HUDEP-2 (cell line): ENCODE results near the gene SWT1.

ENCODE experiments used
- DNase-seq, 76 experiments: peaks; one replicate each; lab custom pipeline; 2025; ENCODE audit not compliant: unreplicated experiment in 76 of 76; lab: John Stamatoyannopoulos, UW

The SWT1 gene

GRCh38 chr1:185156854-185157598 lies at the start of gene SWT1, which contains the start of gene TRMT1L:
Gene SWT1, plus strand, starts transcription at chr1:185157167. Its CDS starts 3,675 bp downstream, at chr1:185160842.
Gene TRMT1L, minus strand, starts transcription at chr1:185156953. Its CDS starts 241 bp downstream, at chr1:185156712.
- DNase-seq, result peak; percentile 48 to 99 (median 96)

GRCh38 chr1:185108321-185108720 lies 48.6 kb upstream of the SWT1 start:
- DNase-seq, result no peak

DNA sequence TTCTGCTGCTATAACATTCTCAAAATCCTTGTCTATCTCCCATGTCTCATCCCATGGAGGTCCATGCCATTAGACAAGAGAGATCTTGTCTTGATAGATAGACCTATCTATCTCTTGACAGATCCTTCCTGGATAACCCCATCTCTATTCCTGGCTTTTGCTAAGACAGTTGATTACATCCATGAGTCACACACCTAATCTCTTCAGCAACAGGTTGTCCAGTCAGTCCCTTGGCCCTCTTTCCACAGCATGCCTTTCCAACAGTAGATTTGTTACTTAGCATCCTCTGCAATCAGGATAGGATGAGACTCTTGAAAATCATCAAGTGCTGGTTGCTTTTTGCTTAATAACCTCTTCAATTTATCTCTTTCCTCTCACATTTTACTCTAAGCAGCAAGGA lies 46.8 kb upstream of the SWT1 start:
- DNase-seq, result no peak

DNA sequence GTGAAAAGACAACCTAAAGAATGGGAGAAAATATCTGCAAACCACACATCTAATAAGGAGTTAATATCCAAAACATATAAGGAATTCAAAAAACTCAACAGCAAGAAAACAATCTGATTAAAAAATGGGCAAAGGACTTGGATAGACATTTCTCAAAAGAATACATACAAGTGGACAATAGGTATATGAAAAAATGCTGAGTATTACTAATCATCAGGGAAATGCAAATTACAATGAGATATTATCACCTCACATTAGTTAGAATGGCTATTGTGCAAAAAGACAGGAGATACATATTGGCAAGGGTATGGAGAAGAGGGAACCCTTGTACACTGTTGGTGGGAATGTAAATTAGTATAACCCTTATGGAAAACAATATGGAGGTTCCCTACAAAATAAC lies 45.1 kb upstream of the SWT1 start:
- DNase-seq, result no peak

DNA sequence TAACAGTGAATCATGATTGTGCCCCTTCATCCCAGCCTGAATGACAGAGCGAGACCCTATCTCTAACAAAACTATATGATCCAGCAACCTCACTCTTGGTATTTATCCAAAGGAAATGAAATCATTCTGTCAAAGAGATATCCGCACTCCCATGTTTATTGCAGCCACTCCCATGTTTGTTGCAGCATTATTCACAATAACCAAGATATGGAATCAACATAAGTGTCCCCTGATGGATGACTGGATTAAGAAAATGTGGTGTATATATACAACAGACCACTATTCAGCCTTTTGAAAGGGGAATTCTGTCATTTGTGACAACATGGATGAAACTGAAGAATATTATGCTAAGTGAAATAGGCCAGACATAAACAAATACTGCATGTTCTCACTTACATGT lies 44.6 kb upstream of the SWT1 start:
- no peak for DNase-seq

DNA sequence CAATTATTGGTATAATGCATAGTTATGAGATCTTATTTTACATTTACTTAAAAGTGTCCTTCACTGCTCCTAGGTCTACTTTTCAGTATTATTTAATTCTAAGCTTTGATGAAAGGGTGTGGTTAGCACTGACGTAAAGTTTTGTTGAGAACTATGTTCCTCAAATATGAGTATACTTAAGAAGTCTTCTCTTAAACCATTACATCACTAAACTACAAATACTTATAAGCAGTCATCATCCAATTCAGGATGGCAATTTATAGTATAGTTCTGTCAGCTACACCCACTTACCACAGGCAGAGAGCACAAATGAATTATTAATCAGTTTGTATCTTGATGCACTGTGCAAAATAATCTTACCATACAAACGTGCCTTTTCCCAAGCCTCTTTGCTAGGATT lies 27.3 kb upstream of the SWT1 start:
- no peak for DNase-seq

DNA sequence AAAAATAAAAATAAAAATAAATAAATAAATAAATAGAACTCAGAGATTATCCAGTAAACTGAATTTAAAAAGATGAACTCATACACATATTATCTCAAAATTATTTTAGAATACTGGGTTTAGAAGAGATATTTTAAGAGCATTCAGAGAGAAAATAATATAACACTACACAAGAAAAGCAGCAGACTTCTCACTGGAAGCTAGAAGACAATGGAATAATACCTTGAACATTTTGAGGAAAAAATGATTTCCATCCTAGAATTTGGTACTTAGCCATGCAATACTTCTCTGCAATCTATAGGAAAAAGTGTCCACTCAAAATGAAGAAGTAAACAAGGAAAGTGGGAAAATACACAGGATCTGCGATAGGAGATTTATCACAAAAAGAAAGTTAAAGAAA lies 24.4 kb upstream of the SWT1 start:
- no peak for DNase-seq

DNA sequence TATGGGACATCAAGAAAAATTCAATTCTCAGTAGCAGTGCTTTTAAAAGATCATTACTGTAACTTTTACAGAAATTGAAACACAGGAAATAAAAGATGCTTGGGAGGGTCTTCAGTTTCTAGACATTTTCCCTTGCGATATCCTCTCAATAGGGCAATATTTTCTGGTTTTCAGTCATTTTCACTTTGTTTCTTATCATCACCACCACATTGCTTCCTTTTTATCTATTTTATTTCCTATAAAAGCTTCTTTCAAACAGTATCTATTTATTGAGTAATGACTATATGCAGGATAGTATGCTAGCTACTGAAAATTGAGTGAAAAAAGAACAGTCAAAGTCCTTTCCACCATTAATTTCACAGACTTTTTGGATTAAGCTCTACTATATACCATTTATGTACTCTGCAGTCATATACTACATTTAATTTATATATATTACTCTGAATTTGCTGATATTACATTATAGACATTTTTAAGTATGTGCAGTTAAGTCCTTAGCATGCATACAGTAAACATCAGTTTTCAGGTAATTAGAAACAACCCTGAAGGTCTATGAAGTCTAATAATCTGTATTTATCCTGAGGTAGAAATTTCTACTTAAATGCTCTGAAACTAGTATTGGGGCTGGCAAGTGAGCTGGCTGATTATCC lies 18.9 kb upstream of the SWT1 start:
- peak in 1 of 76 experiments; percentile 19 for DNase-seq

GRCh38 chr1:185139246-185139645 lies 17.7 kb upstream of the SWT1 start:
- no peak for DNase-seq

GRCh38 chr1:185144233-185144632 lies 12.7 kb upstream of the SWT1 start:
- DNase-seq, result no peak

GRCh38 chr1:185151215-185151614 lies 5.8 kb upstream of the SWT1 start:
- peak in 8 of 76 experiments; percentile 2 to 37 (median 16) for DNase-seq

DNA sequence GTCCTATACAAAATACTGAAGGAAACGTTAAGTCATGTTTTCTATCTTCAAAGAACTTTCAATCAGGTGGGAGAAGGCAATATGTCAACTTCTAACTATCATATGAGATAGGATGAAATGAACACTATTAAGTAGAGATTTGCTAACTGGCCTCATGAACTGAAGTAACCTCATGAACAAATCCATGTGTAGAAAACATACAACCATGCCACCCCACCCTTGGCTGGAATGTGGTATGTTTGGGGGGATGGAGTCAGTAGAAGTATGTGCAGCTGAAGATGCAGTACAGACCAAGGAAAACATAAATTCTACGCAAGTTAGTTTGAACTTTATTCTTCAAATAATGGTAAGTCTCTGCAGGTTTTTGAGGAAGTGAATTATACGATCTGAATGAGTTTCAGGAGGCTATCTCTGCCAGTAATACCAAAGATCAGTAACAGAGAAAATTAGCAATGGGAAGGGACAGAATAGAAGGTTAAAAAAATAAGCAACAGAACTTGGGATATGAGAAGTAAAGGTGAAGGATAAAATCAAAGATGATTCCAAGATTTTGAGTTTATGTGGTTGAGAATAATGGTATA lies 4.7 kb upstream of the SWT1 start:
- peak in 14 of 76 experiments; percentile 1 to 23 (median 10) for DNase-seq

- peak in 9 of 76 experiments; percentile 2 to 17 (median 10) for DNase-seq
These were observed 2.0 kb upstream of the SWT1 start for GRCh38 chr1:185154912-185155513.

GRCh38 chr1:185155600-185156287 lies 1.2 kb upstream of the SWT1 start:
- DNase-seq, result peak in 2 of 76 experiments; percentile 28 to 33

DNA sequence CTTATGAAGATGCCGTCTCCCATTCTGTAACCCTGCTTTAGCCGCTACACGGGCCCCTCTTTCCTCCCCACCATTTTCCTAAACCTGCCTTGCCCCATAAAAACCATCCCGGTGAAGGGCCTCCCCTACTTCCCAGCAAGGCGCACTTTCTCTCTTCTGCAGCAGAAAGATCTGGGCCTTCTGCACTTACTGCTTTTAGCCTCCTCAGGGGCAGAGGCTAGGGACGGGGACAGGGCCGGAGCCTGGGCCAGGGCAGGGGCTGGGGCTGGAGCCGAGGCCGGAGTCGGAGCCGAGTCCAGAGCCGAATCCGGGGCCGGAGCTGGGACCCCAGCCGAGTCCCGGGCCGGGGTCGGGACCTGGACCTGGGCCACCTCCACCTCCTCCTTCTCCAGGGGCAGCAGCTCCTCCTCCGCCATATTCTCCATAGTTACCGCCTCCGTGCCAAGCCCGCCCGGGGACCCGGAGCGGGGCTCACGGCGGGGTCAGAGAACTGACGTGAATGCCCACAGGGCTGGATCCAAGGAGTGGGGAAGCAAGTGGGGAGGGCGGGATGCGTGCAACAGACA lies 596 bp upstream of the SWT1 start:
- peak in 26 of 76 experiments; percentile 24 to 87 (median 48) for DNase-seq

DNA sequence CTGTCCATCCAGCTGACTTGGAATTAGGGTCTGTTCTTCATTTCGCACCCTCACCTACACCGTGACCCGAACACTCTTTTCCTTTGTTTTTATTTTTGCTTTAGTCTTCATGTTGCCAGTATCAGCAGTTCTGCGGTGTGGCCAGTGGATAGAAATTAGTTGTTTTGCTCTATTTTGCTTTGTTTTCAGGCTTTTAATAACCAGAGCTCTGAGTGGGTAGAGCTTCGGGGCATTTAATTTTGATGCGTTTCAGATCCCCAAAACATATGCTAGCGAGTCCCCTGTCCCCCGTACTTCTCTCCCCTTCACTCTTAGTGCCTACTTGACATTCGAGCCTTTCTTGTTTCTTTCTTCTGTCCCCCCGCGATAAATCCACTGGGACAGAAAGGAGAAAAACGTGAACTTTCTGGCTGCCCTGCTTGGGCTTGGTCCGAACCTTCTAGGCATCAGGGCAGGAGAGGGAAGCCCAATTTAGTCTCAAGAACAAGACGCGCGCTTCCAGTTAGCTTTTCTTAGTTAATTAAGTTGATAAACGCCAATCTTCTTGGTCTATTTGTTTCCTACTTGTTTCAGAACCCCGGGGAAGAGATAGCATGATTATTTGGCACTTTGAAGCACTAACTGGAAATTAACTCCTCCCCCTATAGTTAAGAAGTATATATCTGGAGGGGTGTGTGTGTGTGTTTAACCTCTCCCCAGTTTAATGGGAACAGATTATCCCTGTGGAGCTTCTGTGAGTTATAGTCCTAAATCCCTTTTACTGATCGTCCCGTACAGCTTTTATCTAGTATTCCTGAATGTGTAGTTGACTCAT lies 839 bp downstream of the SWT1 start:
- DNase-seq, result peak in 6 of 76 experiments; percentile 5 to 43 (median 29)

- peak in 6 of 76 experiments; percentile 1 to 16 (median 8) for DNase-seq
These were observed 1.8 kb downstream of the SWT1 start for GRCh38 chr1:185158800-185159199.

DNA sequence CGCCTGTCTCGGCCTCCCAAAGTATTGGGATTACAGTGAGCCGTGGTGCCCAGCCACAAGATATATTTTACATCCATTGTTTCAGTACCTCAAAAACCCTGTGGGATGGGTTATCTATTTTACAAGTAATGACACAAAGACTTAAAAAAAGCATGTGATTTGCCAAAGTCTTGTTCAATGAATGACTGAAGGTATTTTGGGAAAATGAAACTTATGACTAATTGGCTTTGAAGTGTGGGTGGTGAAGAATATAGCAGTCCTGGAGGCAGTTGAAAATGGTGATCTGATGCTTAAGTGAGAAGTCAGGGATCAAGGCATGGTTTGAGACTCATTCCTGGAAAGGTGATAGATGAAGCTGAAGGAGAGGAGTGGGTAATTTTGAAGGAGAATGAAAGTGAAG lies 3.0 kb downstream of the SWT1 start:
- no peak for DNase-seq

DNA sequence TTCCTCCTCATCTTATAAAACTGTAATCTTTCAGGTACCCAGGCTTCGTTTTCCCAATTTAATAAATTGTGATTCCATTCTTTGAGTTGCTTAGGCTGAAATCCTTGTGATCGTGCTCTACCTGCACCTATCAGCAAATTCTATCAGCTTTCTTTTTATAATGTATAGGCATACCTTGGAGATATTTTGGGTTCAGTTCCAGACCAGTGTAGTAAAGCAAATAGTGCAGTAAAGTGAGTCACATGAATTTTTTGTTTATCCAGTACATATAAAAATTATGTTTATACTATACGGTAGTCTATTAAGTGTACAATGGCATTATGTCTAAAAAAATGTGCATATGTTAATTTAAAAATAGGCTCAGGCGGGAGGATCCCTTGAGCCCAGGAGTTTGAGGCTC lies 5.5 kb downstream of the SWT1 start:
- no peak for DNase-seq
